GM23338 (cell line): ENCODE results near the gene PIMREG. TPM values are rescaled to one million over a fixed set of nuclear protein-coding genes. Genes with fewer than 3 reads are reported as not detected.

Experiments
- ATAC-seq: fragments of 200-7000 bp; cut with Tn5 transposase; 3 replicates; pipeline ENCODE4 v1.9.1; 2020
- DNase-seq: peaks from one replicate; pipeline ENCODE4 v3.0.0-alpha.2; 2015; ENCODE audit warnings: low spot score
- H2AFZ ChIP-seq: fragments of 200-600 bp; sonication (generic); 2 replicates; pipeline ENCODE4 v1.8.0; 2016; ENCODE audit warnings: antibody characterized with exemption, mild to moderate bottlenecking, moderate library complexity
- H3F3A ChIP-seq: fragments of 200-600 bp; sonication (generic); replicated peaks from 2 replicates; pipeline ENCODE4 v1.8.0; 2017; ENCODE audit warnings: antibody characterized with exemption, mixed run types, low read depth
- H3K27ac ChIP-seq: fragments of 200-600 bp; sonication (generic); 2 replicates; pipeline ENCODE4 v1.6.1; 2016; ENCODE audit warnings: low read depth
- H3K27me3 ChIP-seq: fragments of 200-600 bp; sonication (generic); 2 replicates; pipeline ENCODE4 v1.8.0; 2016; ENCODE audit warnings: mild to moderate bottlenecking, mixed run types, moderate library complexity; ENCODE audit not compliant: insufficient read depth
- H3K36me3 ChIP-seq: fragments of 200-600 bp; sonication (generic); 2 replicates; pipeline ENCODE4 v1.8.0; 2016; ENCODE audit warnings: mild to moderate bottlenecking; ENCODE audit not compliant: insufficient read depth
- H3K4me1 ChIP-seq: fragments of 200-600 bp; sonication (generic); 2 replicates; pipeline ENCODE4 v1.8.0; 2016; ENCODE audit warnings: mild to moderate bottlenecking, moderate library complexity; ENCODE audit not compliant: insufficient read depth
- H3K4me2 ChIP-seq: fragments of 200-600 bp; sonication (generic); 2 replicates; pipeline ENCODE4 v1.7.1; 2017; ENCODE audit warnings: mixed run types
- H3K4me3 ChIP-seq: fragments of 200-600 bp; sonication (generic); 2 replicates; pipeline ENCODE4 v1.6.1; 2016; ENCODE audit warnings: mixed run types
- H3K79me2 ChIP-seq: fragments of 200-600 bp; sonication (generic); replicated peaks from 2 replicates; pipeline ENCODE4 v1.8.0; 2017; ENCODE audit warnings: mild to moderate bottlenecking; ENCODE audit not compliant: insufficient read depth
- H3K9me2 ChIP-seq: fragments of 200-600 bp; sonication (generic); 2 replicates; pipeline ENCODE4 v1.8.0; 2017; ENCODE audit not compliant: insufficient read depth
- H4K20me1 ChIP-seq: fragments of 200-600 bp; sonication (generic); replicated peaks from 2 replicates; pipeline ENCODE4 v1.8.0; 2017; ENCODE audit warnings: mild to moderate bottlenecking; ENCODE audit not compliant: insufficient read depth
- H3K27ac Mint-ChIP-seq: 2 replicates; pipeline ENCODE4 v1.8.0; 2020; ENCODE audit warnings: inconsistent platforms, mild to moderate bottlenecking, moderate library complexity, mixed read lengths
- H3K27me3 Mint-ChIP-seq: 3 replicates; pipeline ENCODE4 v1.8.0; 2022; ENCODE audit warnings: low read depth, mild to moderate bottlenecking, moderate library complexity, mixed read lengths, inconsistent platforms; ENCODE audit not compliant: insufficient read depth, poor library complexity
- H3K36me3 Mint-ChIP-seq: 3 replicates; pipeline ENCODE4 v1.8.0; 2021; ENCODE audit warnings: low read depth, mild to moderate bottlenecking, inconsistent platforms, moderate library complexity, mixed read lengths
- H3K4me1 Mint-ChIP-seq: 3 replicates; pipeline ENCODE4 v1.8.0; 2020; ENCODE audit warnings: mild to moderate bottlenecking, inconsistent platforms, mixed read lengths
- H3K4me3 Mint-ChIP-seq: 3 replicates; pipeline ENCODE4 v1.8.0; 2021; ENCODE audit warnings: moderate library complexity, mild to moderate bottlenecking, inconsistent platforms, mixed read lengths
- H3K9me3 Mint-ChIP-seq: 3 replicates; pipeline ENCODE4 v1.8.0; 2020; ENCODE audit warnings: moderate library complexity, mild to moderate bottlenecking, inconsistent platforms, mixed read lengths
- CREB1 ChIP-seq: fragments of 250-450 bp; sonication (Bioruptor Pico); IDR thresholded peaks from 2 replicates; pipeline ENCODE4 v1.5.0; 2020; ENCODE audit warnings: low read depth, mild to moderate bottlenecking, moderate library complexity
- CTCF ChIP-seq, 2 experiments: fragments of 200-600 bp in 1 of 2; sonication (generic) in 1 of 2; conservative IDR thresholded peaks; 2 replicates each; pipeline versions ENCODE4 v1.5.1 to v1.6.1; 2016 to 2017; ENCODE audit warnings: antibody characterized with exemption in 2 of 2, low read depth in 2 of 2, mild to moderate bottlenecking in 2 of 2, moderate library complexity in 1 of 2
- EZH2 ChIP-seq: fragments of 200-600 bp; sonication (generic); IDR thresholded peaks from one replicate; pipeline ENCODE4 v1.8.0; 2017; ENCODE audit warnings: antibody characterized with exemption, mild to moderate bottlenecking, low read depth; ENCODE audit not compliant: unreplicated experiment
- EZH2phosphoT487 ChIP-seq: fragments of 200-600 bp; sonication (generic); IDR thresholded peaks from one replicate; pipeline ENCODE4 v1.8.1; 2018; ENCODE audit warnings: antibody characterized with exemption; ENCODE audit not compliant: unreplicated experiment
- JUNB ChIP-seq: IDR thresholded peaks from one replicate; pipeline ENCODE4 v1.6.1; 2016; ENCODE audit warnings: antibody characterized with exemption; ENCODE audit not compliant: unreplicated experiment
- NANOG ChIP-seq: IDR thresholded peaks from 2 replicates; pipeline ENCODE4 v1.6.1; 2016; ENCODE audit warnings: antibody characterized with exemption, borderline replicate concordance
- POLR2AphosphoS5 ChIP-seq: IDR thresholded peaks from 2 replicates; pipeline ENCODE4 v1.6.1; 2016; ENCODE audit warnings: antibody characterized with exemption, low read depth
- REST ChIP-seq: IDR thresholded peaks from one replicate; pipeline ENCODE4 v1.6.1; 2018; ENCODE audit warnings: antibody characterized with exemption; ENCODE audit not compliant: unreplicated experiment
- STAT1 ChIP-seq: IDR thresholded peaks from one replicate; pipeline ENCODE4 v1.6.1; 2016; ENCODE audit warnings: antibody characterized with exemption; ENCODE audit not compliant: unreplicated experiment
- ZNF114 ChIP-seq: fragments of 250-450 bp; sonication (Bioruptor Pico); IDR thresholded peaks from 2 replicates; pipeline ENCODE4 v1.5.0; 2020; ENCODE audit warnings: mild to moderate bottlenecking, moderate library complexity
- ZNF331 ChIP-seq: fragments of 250-450 bp; sonication (Bioruptor Pico); IDR thresholded peaks from 2 replicates; pipeline ENCODE4 v1.5.0; 2020; ENCODE audit warnings: low read depth, mild to moderate bottlenecking, moderate library complexity
- polyA plus RNA-seq: library from polyadenylated mRNA; unstranded; fragments of >200 nt; fragmentation: Nextera tagmentation; extraction: Ambion mirVana; gene quantifications from 2 replicates; pipeline ENCODE4 v1.2.1, GENCODE V29; 2016
- total RNA-seq: library from RNA; depleted of rRNA; stranded (reverse); fragments of >200 nt; shearing (Covaris generic); gene quantifications from 2 replicates; pipeline ENCODE4 v1.2.3, GENCODE V29; 2014
- TF ChIP-seq, protein P1 (sequence below): IDR thresholded peaks from 2 replicates; pipeline ENCODE4 v1.6.1; 2016; ENCODE audit warnings: antibody characterized with exemption
- TF ChIP-seq, protein P2 (sequence below): fragments of 250-450 bp; sonication (Bioruptor Pico); IDR thresholded peaks from 2 replicates; pipeline ENCODE4 v1.5.0; 2020; ENCODE audit warnings: mild to moderate bottlenecking, moderate library complexity

PIMREG gene
- total and polyA plus RNA-seq, 2 experiments from 2014 or later = 87.8 to 144 TPM

DNA sequence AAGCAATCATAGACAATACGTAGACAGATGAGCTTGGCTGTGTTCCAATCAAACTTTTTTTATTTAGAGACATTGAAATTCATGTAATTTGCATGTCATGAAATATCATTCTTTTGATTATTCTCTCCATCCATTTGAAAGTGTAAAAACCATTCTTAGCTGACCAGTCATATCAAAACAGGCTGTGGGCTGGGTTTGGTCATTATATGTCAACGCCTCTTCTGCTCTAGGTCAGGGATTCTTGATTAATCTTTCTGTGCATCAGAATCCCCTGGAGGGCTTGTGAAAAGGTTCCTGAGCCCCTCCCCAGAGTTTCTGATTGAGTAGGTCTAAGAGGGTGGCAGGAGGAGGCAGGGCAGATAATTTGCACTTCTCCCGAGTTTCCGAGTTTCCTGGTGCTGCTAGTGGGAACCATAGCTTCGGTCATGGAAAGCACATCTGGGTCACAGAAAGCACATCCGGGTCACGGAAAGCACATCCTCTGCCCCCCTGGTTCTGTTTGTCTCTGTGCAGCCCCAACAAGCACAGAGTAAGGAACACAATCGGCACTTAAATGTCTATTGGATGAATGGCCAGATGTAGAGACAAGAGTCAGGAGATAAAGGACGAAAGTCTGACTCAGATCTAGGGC is 16.4 kb downstream of the PIMREG start:
- Mint-ChIP-seq H3K27me3 (peaks cover 24% of the 10 kb centered on the region), H3K36me3 (no peaks in the 10 kb centered on the region; the same call in 2 of the 3 replicates), H3K27ac (no peak overlapping the region), H3K4me3 (no peak overlapping the region), H3K9me3 (no peaks in the 10 kb centered on the region; the same call in 2 of the 3 replicates), H3K4me1 (peaks cover 42% of the 10 kb centered on the region)
- peaks cover 16% of the 10 kb centered on the region for H3K4me1 ChIP-seq
- no peaks in the 10 kb centered on the region for H3K9me2 ChIP-seq
- no peaks in the 10 kb centered on the region for H3K36me3 ChIP-seq
- no peak for ATAC-seq
- TF ChIP-seq EZH2 (no peak), POLR2AphosphoS5 (no peak), JUNB (no peak), CTCF (conservative IDR thresholded peaks at IDR 0.05; ENCODE audit: low read depth in 2 of 2) (no peak), ZNF331 (no peak), EZH2phosphoT487 (no peak), ZNF114 (CRISPR knock-in tag) (no peak), STAT1 (no peak), REST (no peak), CREB1 (CRISPR knock-in tag) (no peak), NANOG (no peak)
- TF ChIP-seq, protein P1, sequence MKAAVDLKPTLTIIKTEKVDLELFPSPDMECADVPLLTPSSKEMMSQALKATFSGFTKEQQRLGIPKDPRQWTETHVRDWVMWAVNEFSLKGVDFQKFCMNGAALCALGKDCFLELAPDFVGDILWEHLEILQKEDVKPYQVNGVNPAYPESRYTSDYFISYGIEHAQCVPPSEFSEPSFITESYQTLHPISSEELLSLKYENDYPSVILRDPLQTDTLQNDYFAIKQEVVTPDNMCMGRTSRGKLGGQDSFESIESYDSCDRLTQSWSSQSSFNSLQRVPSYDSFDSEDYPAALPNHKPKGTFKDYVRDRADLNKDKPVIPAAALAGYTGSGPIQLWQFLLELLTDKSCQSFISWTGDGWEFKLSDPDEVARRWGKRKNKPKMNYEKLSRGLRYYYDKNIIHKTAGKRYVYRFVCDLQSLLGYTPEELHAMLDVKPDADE = no peak
- TF ChIP-seq, protein P2, sequence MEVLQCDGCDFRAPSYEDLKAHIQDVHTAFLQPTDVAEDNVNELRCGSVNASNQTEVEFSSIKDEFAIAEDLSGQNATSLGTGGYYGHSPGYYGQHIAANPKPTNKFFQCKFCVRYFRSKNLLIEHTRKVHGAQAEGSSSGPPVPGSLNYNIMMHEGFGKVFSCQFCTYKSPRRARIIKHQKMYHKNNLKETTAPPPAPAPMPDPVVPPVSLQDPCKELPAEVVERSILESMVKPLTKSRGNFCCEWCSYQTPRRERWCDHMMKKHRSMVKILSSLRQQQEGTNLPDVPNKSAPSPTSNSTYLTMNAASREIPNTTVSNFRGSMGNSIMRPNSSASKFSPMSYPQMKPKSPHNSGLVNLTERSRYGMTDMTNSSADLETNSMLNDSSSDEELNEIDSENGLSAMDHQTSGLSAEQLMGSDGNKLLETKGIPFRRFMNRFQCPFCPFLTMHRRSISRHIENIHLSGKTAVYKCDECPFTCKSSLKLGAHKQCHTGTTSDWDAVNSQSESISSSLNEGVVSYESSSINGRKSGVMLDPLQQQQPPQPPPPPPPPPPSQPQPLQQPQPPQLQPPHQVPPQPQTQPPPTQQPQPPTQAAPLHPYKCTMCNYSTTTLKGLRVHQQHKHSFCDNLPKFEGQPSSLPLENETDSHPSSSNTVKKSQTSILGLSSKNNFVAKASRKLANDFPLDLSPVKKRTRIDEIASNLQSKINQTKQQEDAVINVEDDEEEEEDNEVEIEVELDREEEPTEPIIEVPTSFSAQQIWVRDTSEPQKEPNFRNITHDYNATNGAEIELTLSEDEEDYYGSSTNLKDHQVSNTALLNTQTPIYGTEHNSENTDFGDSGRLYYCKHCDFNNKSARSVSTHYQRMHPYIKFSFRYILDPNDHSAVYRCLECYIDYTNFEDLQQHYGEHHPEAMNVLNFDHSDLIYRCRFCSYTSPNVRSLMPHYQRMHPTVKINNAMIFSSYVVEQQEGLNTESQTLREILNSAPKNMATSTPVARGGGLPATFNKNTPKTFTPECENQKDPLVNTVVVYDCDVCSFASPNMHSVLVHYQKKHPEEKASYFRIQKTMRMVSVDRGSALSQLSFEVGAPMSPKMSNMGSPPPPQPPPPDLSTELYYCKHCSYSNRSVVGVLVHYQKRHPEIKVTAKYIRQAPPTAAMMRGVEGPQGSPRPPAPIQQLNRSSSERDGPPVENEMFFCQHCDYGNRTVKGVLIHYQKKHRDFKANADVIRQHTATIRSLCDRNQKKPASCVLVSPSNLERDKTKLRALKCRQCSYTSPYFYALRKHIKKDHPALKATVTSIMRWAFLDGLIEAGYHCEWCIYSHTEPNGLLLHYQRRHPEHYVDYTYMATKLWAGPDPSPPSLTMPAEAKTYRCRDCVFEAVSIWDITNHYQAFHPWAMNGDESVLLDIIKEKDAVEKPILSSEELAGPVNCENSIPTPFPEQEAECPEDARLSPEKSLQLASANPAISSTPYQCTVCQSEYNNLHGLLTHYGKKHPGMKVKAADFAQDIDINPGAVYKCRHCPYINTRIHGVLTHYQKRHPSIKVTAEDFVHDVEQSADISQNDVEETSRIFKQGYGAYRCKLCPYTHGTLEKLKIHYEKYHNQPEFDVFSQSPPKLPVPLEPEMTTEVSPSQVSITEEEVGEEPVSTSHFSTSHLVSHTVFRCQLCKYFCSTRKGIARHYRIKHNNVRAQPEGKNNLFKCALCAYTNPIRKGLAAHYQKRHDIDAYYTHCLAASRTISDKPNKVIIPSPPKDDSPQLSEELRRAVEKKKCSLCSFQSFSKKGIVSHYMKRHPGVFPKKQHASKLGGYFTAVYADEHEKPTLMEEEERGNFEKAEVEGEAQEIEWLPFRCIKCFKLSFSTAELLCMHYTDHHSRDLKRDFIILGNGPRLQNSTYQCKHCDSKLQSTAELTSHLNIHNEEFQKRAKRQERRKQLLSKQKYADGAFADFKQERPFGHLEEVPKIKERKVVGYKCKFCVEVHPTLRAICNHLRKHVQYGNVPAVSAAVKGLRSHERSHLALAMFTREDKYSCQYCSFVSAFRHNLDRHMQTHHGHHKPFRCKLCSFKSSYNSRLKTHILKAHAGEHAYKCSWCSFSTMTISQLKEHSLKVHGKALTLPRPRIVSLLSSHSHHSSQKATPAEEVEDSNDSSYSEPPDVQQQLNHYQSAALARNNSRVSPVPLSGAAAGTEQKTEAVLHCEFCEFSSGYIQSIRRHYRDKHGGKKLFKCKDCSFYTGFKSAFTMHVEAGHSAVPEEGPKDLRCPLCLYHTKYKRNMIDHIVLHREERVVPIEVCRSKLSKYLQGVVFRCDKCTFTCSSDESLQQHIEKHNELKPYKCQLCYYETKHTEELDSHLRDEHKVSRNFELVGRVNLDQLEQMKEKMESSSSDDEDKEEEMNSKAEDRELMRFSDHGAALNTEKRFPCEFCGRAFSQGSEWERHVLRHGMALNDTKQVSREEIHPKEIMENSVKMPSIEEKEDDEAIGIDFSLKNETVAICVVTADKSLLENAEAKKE (CRISPR knock-in tag) = no peak
- H3K27ac ChIP-seq = no peak overlapping the region
- no peak overlapping the region for H3K4me2 ChIP-seq
- no peak for DNase-seq
- H3K4me3 ChIP-seq = no peak overlapping the region
- H3F3A ChIP-seq = no peaks in the 10 kb centered on the region
- no peaks in the 10 kb centered on the region for H3K79me2 ChIP-seq
- no peaks in the 10 kb centered on the region for H4K20me1 ChIP-seq
- H3K27me3 ChIP-seq = no peaks in the 10 kb centered on the region
- H2AFZ ChIP-seq = no peak overlapping the region
